Testis (tissue), 3 donors: ENCODE measurements around the gene TUT4. TPM values are rescaled to one million over a fixed set of nuclear protein-coding genes. Genes with fewer than 3 reads are reported as not detected.
"Not testable (repeated sequence)": the region's sequence is repeated elsewhere in the genome, so short reads cannot be mapped to it uniquely, and the experiment has no call there.

Experiments used
- DNase-seq: peaks from one replicate; pipeline ENCODE4 v3.0.0-alpha.2; 2019
- H3K27ac ChIP-seq, 2 donors: fragments of 200-600 bp; sonication (generic); one replicate each; pipeline ENCODE4 v1.5.1; 2019
- H3K27me3 ChIP-seq: fragments of 200-600 bp; sonication (generic); one replicate; pipeline ENCODE4 v1.5.1; 2019
- H3K36me3 ChIP-seq: fragments of 200-600 bp; sonication (generic); one replicate; pipeline ENCODE4 v1.5.1; 2017; ENCODE audit warnings: low read depth; ENCODE audit errors: missing control alignments
- H3K4me1 ChIP-seq: fragments of 200-600 bp; sonication (generic); one replicate; pipeline ENCODE4 v1.5.1; 2019
- H3K4me3 ChIP-seq, 2 donors: fragments of 200-600 bp; sonication (generic); one replicate each; pipeline ENCODE4 v1.5.1; 2017 to 2019
- H3K9me3 ChIP-seq: fragments of 200-600 bp; sonication (generic); one replicate; pipeline ENCODE4 v1.5.1; 2017
- CTCF ChIP-seq, 3 experiments: fragments of 450-650 bp in 2 of 3; fragments of 200-600 bp in 1 of 3; sonication (generic) in 1 of 3; IDR thresholded peaks; one replicate each; pipeline ENCODE4 v1.5.1; 2016 to 2019; ENCODE audit warnings: antibody characterized with exemption in 3 of 3, mild to moderate bottlenecking in 2 of 3, moderate library complexity in 1 of 3
- POLR2A ChIP-seq: fragments of 450-650 bp; IDR thresholded peaks from one replicate; pipeline ENCODE4 v1.6.1; 2017; ENCODE audit warnings: antibody characterized with exemption, mild to moderate bottlenecking, moderate library complexity
- WGBS, 2 donors: methylation state at CpG; one replicate each; pipeline ENCODE4 v1.1.5; 2018; 5-methylcytosine and 5-hydroxymethylcytosine counted together
- intact Hi-C: fragments of 100-400 bp; cut with DNase I; formaldehyde crosslinking; loops from one replicate; pipeline ENCODE4 v1.15.1; 2023; ENCODE audit warnings: low total_unique reads
- polyA plus RNA-seq: library from polyadenylated mRNA; stranded (reverse); fragments of 350-450 nt; fragmentation: Illumina TruSeq; extraction: RNeasy Lipid Tissue Mini Kit (QIAGEN cat#74804); gene quantifications from one replicate; pipeline ENCODE4 v1.2.3, GENCODE V29; 2014; ENCODE audit warnings: low read depth, low replicate concordance; ENCODE audit not compliant: insufficient read depth
- total RNA-seq, 2 donors: library from RNA; depleted of rRNA; stranded (reverse); fragments of >200 nt; gene quantifications; one replicate each; pipeline ENCODE4 v1.2.3, GENCODE V29; 2016

The TUT4 gene
- total and polyA plus RNA-seq, 3 donors from 2014 or later: 63.3 to 146 (median 136) TPM

GRCh38 chr1:52585474-52585873, 32.6 kb upstream of the TUT4 start:
- Histone ChIP-seq H3K9me3 (no peaks in the 10 kb centered on the region), H3K27me3 (no peaks in the 10 kb centered on the region), H3K4me1 (no peaks in the 10 kb centered on the region), H3K4me3 (no peak overlapping the region), H3K27ac (no peak overlapping the region), H3K36me3 (no peaks in the 10 kb centered on the region)
- WGBS, 2 donors: 70 to 94% methylated on average over 1 of the region's 1 CpG
- DNase-seq: no peak
- TF ChIP-seq CTCF (IDR thresholded peaks at IDR 0.05) (no peak), POLR2A (no peak)
- intact Hi-C loops: no loop called here

DNA sequence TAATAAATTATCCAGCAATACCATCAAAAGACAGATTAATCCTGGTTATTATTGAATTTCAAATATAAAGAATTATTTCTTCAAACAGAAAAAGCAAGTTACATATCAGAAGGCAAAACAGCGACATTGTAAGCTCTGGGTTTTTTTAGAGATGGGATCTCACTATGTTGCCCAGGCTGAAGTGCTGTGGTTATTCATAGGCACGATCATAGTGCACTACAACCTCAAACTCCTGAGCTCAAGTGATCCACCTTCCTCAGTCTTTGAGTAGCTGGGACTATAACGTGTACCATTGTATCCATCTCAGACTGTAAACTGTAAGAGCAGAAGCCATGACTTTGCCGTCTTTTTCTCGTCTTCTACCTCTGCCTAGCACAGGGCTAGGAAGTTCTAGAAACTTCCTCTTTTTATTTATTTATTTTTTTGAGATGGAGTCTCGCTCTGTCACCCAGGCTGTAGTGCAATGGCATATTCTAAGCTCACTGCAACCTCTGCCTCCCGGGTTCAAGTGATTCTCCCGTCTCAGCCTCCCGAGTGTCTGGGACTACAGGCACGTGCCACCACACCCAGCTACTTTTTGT, 29.3 kb upstream of the TUT4 start:
- H3K27me3 ChIP-seq: no peaks in the 10 kb centered on the region
- no peaks in the 10 kb centered on the region for H3K4me1 ChIP-seq
- H3K9me3 ChIP-seq: no peaks in the 10 kb centered on the region
- 94% methylated on average over 10 of the region's 10 CpGs for WGBS, 2 donors
- no peak for TF ChIP-seq POLR2A
- TF ChIP-seq CTCF (IDR thresholded peaks at IDR 0.05): no peak
- H3K4me3 ChIP-seq: no peak overlapping the region
- H3K36me3 ChIP-seq: no peaks in the 10 kb centered on the region
- H3K27ac ChIP-seq: no peak overlapping the region
- DNase-seq: no peak
- intact Hi-C loops: no loop called here

- H3K27me3 ChIP-seq: no peaks in the 10 kb centered on the region
- no peak overlapping the region for H3K27ac ChIP-seq
- WGBS, 2 donors: 84 to 99% methylated on average over 3 of the region's 3 CpGs
- no peak overlapping the region for H3K4me3 ChIP-seq
- DNase-seq: no peak
- no peaks in the 10 kb centered on the region for H3K36me3 ChIP-seq
- H3K4me1 ChIP-seq: no peaks in the 10 kb centered on the region
- no peaks in the 10 kb centered on the region for H3K9me3 ChIP-seq
- intact Hi-C loops: no loop called here
- TF ChIP-seq CTCF (IDR thresholded peaks at IDR 0.05): no peak
- TF ChIP-seq POLR2A: no peak
These were observed 27.4 kb upstream of the TUT4 start for GRCh38 chr1:52580283-52580682.

DNA sequence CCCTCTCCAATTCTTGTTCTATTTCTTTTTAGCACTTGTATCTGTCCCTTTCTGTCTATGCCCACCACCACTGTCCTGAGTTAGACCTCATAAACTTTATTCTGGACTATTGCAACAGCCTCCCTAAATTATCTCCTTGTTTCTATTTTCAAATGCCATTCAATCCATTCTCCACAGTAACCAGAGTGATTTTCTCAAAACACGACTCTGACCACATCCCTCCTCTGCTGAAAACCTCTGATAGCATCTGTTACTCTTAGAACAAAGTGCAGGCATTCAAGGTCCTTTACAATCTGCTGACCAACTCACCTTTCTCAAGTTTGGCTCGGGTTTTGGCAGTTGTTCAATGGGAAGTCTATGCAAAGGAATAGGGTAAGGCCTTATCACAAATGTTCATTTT, 26.5 kb upstream of the TUT4 start:
- H3K9me3 ChIP-seq: no peaks in the 10 kb centered on the region
- intact Hi-C loops: no loop called here
- H3K27ac ChIP-seq: no peak overlapping the region
- H3K4me3 ChIP-seq: no peak overlapping the region
- H3K4me1 ChIP-seq: no peaks in the 10 kb centered on the region
- no peaks in the 10 kb centered on the region for H3K27me3 ChIP-seq
- TF ChIP-seq CTCF (IDR thresholded peaks at IDR 0.05) (no peak), POLR2A (no peak)
- DNase-seq: no peak
- H3K36me3 ChIP-seq: no peaks in the 10 kb centered on the region
- WGBS, 2 donors: 38 to 53% methylated on average over 2 of the region's 2 CpGs

DNA sequence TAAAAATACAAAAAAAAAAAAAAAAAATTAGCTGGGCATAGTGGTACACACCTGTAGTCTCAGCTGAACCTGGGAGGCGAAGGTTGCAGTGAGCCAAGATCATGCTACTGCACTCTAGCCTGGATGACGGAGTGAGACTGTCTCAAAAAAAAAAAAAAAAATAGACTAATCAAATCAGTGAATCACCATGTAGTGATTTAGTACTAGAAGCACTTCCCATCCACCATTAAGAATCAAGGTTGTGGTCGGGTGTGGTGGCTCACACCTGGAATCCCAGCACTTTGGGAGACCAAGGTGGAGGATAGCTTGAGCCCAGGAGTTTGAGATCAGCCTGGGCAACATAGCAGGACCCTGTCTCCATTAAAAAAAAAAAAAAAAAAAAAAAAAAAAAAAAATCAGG, 25.2 kb upstream of the TUT4 start:
- WGBS, 2 donors: 96 to 98% methylated on average over 3 of the region's 3 CpGs
- intact Hi-C loops: not testable (repeated sequence)

More for the DNA sequence above, 25.2 kb upstream of the TUT4 start:
- not testable (repeated sequence) for H3K4me3 ChIP-seq, DNase-seq, H3K27me3 ChIP-seq, H3K27ac ChIP-seq, H3K36me3 ChIP-seq, H3K9me3 ChIP-seq, H3K4me1 ChIP-seq
